Inflammatory macrophage (primary cell): Measurements from ENCODE around the gene DNASE1L1.

Source experiments
- DNase-seq, 2 donors: peaks; one replicate each; pipeline ENCODE4 v3.0.0-alpha.2; 2020 to 2022

Gene DNASE1L1

GRCh38 chrX:154382483-154383069 is 26.5 kb downstream of the DNASE1L1 start:
- no peak for DNase-seq

- DNase-seq = no peak
These were observed 27.8 kb downstream of the DNASE1L1 start for GRCh38 chrX:154381271-154381670.

GRCh38 chrX:154380787-154381186 is 28.3 kb downstream of the DNASE1L1 start:
- no peak for DNase-seq

GRCh38 chrX:154380153-154380552 is 28.9 kb downstream of the DNASE1L1 start:
- DNase-seq = no peak

- DNase-seq = no peak
These were observed 29.5 kb downstream of the DNASE1L1 start for GRCh38 chrX:154379569-154379951.

- DNase-seq = peak; percentile 97
These were observed 30.1 kb downstream of the DNASE1L1 start, which contains the start of gene EMD for GRCh38 chrX:154378799-154379568. Gene EMD (plus strand): TSS chrX:154379295. CDS start chrX:154379485, 190 bp downstream.

GRCh38 chrX:154378059-154378798 is 30.8 kb downstream of the DNASE1L1 start:
- peak in 1 of 2 donors; percentile 27 for DNase-seq

GRCh38 chrX:154376774-154377173 is 32.3 kb downstream of the DNASE1L1 start:
- no peak for DNase-seq

GRCh38 chrX:154375156-154375504 is 33.9 kb downstream of the DNASE1L1 start:
- DNase-seq = no peak

GRCh38 chrX:154374313-154375155 is 34.5 kb downstream of the DNASE1L1 start, which contains the start of gene FLNA:
Gene FLNA (minus strand): TSS chrX:154374634. CDS start chrX:154371245, 3,389 bp downstream.
- DNase-seq = peak in 1 of 2 donors; percentile 29

GRCh38 chrX:154373340-154374306 is 35.4 kb downstream of the DNASE1L1 start:
- peak; percentile 35 to 52 for DNase-seq

- peak in 1 of 2 donors; percentile 2 for DNase-seq
These were observed 36.4 kb downstream of the DNASE1L1 start for GRCh38 chrX:154372612-154373022.

GRCh38 chrX:154371789-154372300 is 37.2 kb downstream of the DNASE1L1 start:
- DNase-seq = no peak

GRCh38 chrX:154371017-154371788 is 37.9 kb downstream of the DNASE1L1 start:
- peak; percentile 92 to 93 for DNase-seq

GRCh38 chrX:154370300-154371016 is 38.6 kb downstream of the DNASE1L1 start:
- peak in 1 of 2 donors; percentile 9 for DNase-seq

GRCh38 chrX:154369449-154370299 is 39.4 kb downstream of the DNASE1L1 start:
- DNase-seq = peak; percentile 73 to 74

- peak; percentile 96 to 97 for DNase-seq
These were observed 40.2 kb downstream of the DNASE1L1 start for GRCh38 chrX:154368630-154369448.
